Measurements from ENCODE around the gene PRR19. TPM values are rescaled to one million over a fixed set of nuclear protein-coding genes. Genes with fewer than 3 reads are reported as not detected.

Gene PRR19
- total RNA-seq, 3 donors from 2014 or later: 0.58 to 1.5 (median 1.3) TPM

- no peaks in the 10 kb centered on the region for H3K27me3 Mint-ChIP-seq (ENCODE audit: low read depth)
- no peaks in the 10 kb centered on the region for H3K9me3 Mint-ChIP-seq
- peaks cover 6% of the 10 kb centered on the region for H3K4me1 Mint-ChIP-seq (ENCODE audit: low read depth)
- no peak overlapping the region for H3K4me3 Mint-ChIP-seq
- no peak for DNase-seq
- H3K36me3 Mint-ChIP-seq (ENCODE audit: insufficient read depth): peaks cover 4% of the 10 kb centered on the region
- ATAC-seq: no peak
Measured at GRCh38 chr19:42292963-42293362, 9.0 kb upstream of the PRR19 start.

DNA sequence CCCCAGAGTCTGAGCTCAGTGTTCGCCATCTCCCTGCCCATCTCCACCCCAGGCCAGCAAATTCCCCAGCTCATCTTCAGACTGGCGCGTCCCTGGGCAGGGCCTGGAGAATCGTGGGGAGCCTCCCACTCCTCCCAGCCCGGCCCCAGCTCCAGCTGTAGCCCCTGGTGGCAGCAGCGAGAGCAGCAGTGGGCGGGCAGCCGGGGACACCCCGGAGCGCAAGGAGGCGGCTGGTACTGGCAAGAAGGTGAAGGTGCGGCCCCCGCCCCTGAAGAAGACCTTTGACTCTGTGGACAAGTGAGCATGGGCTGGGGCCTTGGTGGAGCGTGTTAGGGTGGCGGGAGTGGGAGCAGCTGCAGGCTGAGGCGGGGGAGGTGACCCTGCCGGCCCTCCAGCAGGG is 8.4 kb upstream of the PRR19 start:
- Mint-ChIP-seq H3K4me3 (no peak overlapping the region), H3K9me3 (no peaks in the 10 kb centered on the region), H3K4me1 (ENCODE audit: low read depth) (peaks cover 6% of the 10 kb centered on the region), H3K27me3 (ENCODE audit: low read depth) (no peaks in the 10 kb centered on the region), H3K36me3 (ENCODE audit: insufficient read depth) (peaks cover 1% of the 10 kb centered on the region)
- DNase-seq: no peak
- no peak for ATAC-seq

DNA sequence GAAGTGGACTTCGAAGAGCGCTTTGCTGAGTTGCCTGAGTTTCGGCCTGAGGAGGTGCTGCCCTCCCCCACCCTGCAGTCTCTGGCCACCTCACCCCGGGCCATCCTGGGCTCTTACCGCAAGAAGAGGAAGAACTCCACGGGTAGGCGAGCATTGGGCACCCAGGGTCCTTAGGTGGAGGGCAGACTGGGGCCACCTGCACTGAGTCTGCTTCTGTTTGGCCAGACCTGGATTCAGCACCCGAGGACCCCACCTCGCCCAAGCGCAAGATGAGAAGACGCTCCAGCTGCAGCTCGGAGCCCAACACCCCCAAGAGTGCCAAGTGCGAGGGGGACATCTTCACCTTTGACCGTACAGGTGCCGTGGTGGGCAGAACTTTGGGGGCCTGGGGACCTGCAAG is 8.0 kb upstream of the PRR19 start:
- no peaks in the 10 kb centered on the region for H3K9me3 Mint-ChIP-seq
- no peak for ATAC-seq
- DNase-seq: no peak
- no peak overlapping the region for H3K4me3 Mint-ChIP-seq
- peaks cover 1% of the 10 kb centered on the region for H3K36me3 Mint-ChIP-seq (ENCODE audit: insufficient read depth)
- H3K4me1 Mint-ChIP-seq (ENCODE audit: low read depth): peaks cover 6% of the 10 kb centered on the region
- H3K27me3 Mint-ChIP-seq (ENCODE audit: low read depth): no peaks in the 10 kb centered on the region

- Mint-ChIP-seq H3K4me1 (ENCODE audit: low read depth) (peaks cover 6% of the 10 kb centered on the region), H3K4me3 (no peak overlapping the region), H3K36me3 (ENCODE audit: insufficient read depth) (peaks cover 1% of the 10 kb centered on the region), H3K9me3 (no peaks in the 10 kb centered on the region), H3K27me3 (ENCODE audit: low read depth) (no peaks in the 10 kb centered on the region)
- no peak for DNase-seq
- ATAC-seq: no peak
Measured at GRCh38 chr19:42294471-42295137, 7.3 kb upstream of the PRR19 start.

GRCh38 chr19:42295342-42295741 is 6.6 kb upstream of the PRR19 start:
- H3K27me3 Mint-ChIP-seq (ENCODE audit: low read depth): no peaks in the 10 kb centered on the region
- H3K9me3 Mint-ChIP-seq: no peaks in the 10 kb centered on the region
- peaks cover 1% of the 10 kb centered on the region for H3K36me3 Mint-ChIP-seq (ENCODE audit: insufficient read depth)
- DNase-seq (no peak), ATAC-seq (no peak)
- H3K4me1 Mint-ChIP-seq (ENCODE audit: low read depth): peaks cover 6% of the 10 kb centered on the region
- H3K4me3 Mint-ChIP-seq: no peak overlapping the region

DNA sequence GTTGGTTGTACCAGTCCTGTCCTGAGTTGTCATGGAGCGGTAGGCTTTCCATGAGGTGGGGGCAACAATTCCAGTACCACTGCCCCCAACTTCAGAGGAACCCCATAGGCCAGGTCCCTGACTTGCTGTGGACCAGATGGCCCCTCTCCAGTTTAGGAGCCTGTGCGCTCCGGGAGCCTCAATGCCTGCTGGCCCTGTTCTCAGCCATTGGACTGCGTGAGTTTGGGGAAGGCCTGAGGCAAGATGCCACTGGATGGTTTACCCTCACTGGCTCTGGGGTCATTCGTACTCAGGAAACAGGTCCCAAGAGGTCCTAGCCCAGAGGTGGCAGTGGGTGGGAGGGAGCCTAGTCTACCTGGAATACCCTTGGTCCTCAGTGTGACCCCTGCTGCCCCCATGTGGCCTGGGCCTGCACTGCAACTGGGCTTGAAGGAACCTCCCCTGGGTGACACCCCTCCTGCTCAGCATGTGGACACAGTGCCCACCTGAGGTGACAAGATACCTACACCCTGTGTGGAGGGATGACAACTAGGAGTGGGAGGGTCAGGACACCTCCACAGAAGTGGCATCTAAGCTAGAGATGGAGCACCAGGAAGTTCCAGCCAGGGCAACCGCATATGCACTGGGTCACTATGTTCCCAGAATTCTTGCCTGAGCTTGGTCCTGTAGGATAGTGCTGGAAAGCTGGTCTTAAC is 6.0 kb upstream of the PRR19 start:
- peaks cover 6% of the 10 kb centered on the region for H3K4me1 Mint-ChIP-seq (ENCODE audit: low read depth)
- H3K27me3 Mint-ChIP-seq (ENCODE audit: low read depth): no peaks in the 10 kb centered on the region
- H3K9me3 Mint-ChIP-seq: no peaks in the 10 kb centered on the region
- no peak overlapping the region for H3K4me3 Mint-ChIP-seq
- DNase-seq (peak; percentile 92), ATAC-seq (peak; percentile 89 to 90)
- H3K36me3 Mint-ChIP-seq (ENCODE audit: insufficient read depth): peaks cover 1% of the 10 kb centered on the region

GRCh38 chr19:42297039-42297438 is 4.9 kb upstream of the PRR19 start:
- ATAC-seq: no peak
- Mint-ChIP-seq H3K9me3 (no peaks in the 10 kb centered on the region), H3K27me3 (ENCODE audit: low read depth) (no peaks in the 10 kb centered on the region), H3K4me3 (no peak overlapping the region), H3K36me3 (ENCODE audit: insufficient read depth) (peaks cover 1% of the 10 kb centered on the region), H3K4me1 (ENCODE audit: low read depth) (peaks cover 12% of the 10 kb centered on the region)
- DNase-seq: no peak

DNA sequence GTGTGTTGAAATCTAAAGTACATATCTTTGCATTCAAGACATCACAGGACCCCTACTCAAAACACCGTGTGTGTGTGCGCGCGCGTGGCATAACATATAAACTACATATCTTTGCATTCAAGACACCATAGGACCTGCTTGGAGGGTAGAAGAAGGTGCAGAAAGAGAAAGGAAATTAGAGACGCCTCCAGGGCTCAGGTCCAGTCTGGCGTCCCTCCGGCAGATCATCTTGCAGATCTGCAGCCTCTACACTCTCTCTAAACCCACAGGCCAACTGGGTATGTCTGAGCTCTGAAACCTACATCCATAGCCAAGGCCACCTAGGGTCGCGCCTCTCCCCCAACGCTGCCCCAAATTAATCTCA is 1.2 kb downstream of the PRR19 start:
- no peaks in the 10 kb centered on the region for H3K27me3 Mint-ChIP-seq (ENCODE audit: low read depth)
- no peak for ATAC-seq
- H3K36me3 Mint-ChIP-seq (ENCODE audit: insufficient read depth): no peaks in the 10 kb centered on the region
- H3K4me3 Mint-ChIP-seq: peak overlapping the region; percentile 85
- H3K4me1 Mint-ChIP-seq (ENCODE audit: low read depth): peaks cover 24% of the 10 kb centered on the region
- H3K9me3 Mint-ChIP-seq: no peaks in the 10 kb centered on the region
- DNase-seq: no peak

GRCh38 chr19:42303876-42304275 is 1.9 kb downstream of the PRR19 start:
- Mint-ChIP-seq H3K4me3 (peak overlapping the region; percentile 37), H3K27me3 (ENCODE audit: low read depth) (no peaks in the 10 kb centered on the region), H3K4me1 (ENCODE audit: low read depth) (peaks cover 24% of the 10 kb centered on the region), H3K36me3 (ENCODE audit: insufficient read depth) (no peaks in the 10 kb centered on the region), H3K9me3 (no peaks in the 10 kb centered on the region)
- ATAC-seq (no peak), DNase-seq (no peak)

DNA sequence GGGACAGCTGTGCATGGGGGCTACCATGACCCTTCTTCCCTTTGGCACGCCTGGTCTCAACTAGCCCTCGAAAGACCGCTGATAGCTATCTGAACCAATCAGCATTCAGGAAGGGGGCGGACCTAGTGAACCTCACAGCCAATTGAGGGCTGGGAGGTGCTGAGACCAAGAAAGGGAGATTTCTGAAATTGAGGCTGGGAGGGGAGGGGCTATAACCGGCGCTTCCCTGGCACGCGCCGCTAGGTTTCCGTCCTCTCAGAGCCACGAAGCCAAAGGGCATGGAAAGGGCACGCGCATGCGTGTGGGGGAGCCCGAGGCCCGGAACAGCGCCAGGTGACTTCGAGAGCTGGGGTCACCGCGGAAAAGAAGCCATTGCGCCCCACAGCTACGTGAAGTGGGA is 4.7 kb downstream of the PRR19 start:
- H3K4me1 Mint-ChIP-seq (ENCODE audit: low read depth): peaks cover 17% of the 10 kb centered on the region
- peaks cover 7% of the 10 kb centered on the region for H3K27me3 Mint-ChIP-seq (ENCODE audit: low read depth)
- no peak overlapping the region for H3K4me3 Mint-ChIP-seq
- DNase-seq (no peak), ATAC-seq (no peak)
- no peaks in the 10 kb centered on the region for H3K9me3 Mint-ChIP-seq
- no peaks in the 10 kb centered on the region for H3K36me3 Mint-ChIP-seq (ENCODE audit: insufficient read depth)

DNA sequence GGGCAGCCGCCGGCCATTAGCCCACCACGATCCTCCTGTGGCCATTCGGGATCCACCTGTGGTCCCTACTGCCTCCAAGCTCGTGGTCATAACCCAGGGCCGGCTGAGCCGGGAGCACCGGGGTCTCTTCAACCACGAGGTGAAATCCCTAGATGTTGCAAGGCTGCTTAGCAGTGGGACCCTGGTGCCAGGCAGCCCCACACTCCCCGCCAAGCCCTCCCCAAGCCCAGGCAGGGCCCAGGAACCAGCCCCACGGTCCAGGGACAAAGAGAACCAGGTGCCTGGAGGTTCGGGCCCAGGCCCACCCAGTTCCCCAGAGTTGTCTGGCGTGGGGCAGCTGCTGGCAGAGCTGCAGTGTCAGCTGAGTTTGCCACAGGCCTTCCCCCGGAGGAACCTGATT is 7.8 kb downstream of the PRR19 start:
- DNase-seq: no peak
- Mint-ChIP-seq H3K27me3 (ENCODE audit: low read depth) (peaks cover 34% of the 10 kb centered on the region), H3K9me3 (no peaks in the 10 kb centered on the region), H3K4me1 (ENCODE audit: low read depth) (peaks cover 13% of the 10 kb centered on the region), H3K36me3 (ENCODE audit: insufficient read depth) (no peaks in the 10 kb centered on the region), H3K4me3 (no peak overlapping the region)
- ATAC-seq: no peak

- DNase-seq: no peak
- no peak overlapping the region for H3K4me3 Mint-ChIP-seq
- ATAC-seq: no peak
- H3K36me3 Mint-ChIP-seq (ENCODE audit: insufficient read depth): no peaks in the 10 kb centered on the region
- H3K4me1 Mint-ChIP-seq (ENCODE audit: low read depth): peaks cover 13% of the 10 kb centered on the region
- H3K9me3 Mint-ChIP-seq: no peaks in the 10 kb centered on the region
- H3K27me3 Mint-ChIP-seq (ENCODE audit: low read depth): peaks cover 42% of the 10 kb centered on the region
Measured at GRCh38 chr19:42311657-42312056, 9.7 kb downstream of the PRR19 start.

- Mint-ChIP-seq H3K27me3 (ENCODE audit: low read depth) (peaks cover 42% of the 10 kb centered on the region), H3K4me1 (ENCODE audit: low read depth) (peaks cover 16% of the 10 kb centered on the region), H3K4me3 (peak overlapping the region; percentile 60), H3K9me3 (no peaks in the 10 kb centered on the region), H3K36me3 (ENCODE audit: insufficient read depth) (no peaks in the 10 kb centered on the region)
- DNase-seq (no peak), ATAC-seq (no peak)
Measured at GRCh38 chr19:42312370-42312769, 10.4 kb downstream of the PRR19 start.

GRCh38 chr19:42313096-42313839 is 11.3 kb downstream of the PRR19 start, which contains the start of gene TMEM145:
TSS of gene TMEM145 (plus strand) at chr19:42313309. CDS start at chr19:42313377, 68 bp downstream.
- Mint-ChIP-seq H3K4me3 (peak within 1 kb of the TSS; percentile 60), H3K27me3 (ENCODE audit: low read depth) (peaks cover 42% of the 10 kb centered on the region), H3K4me1 (ENCODE audit: low read depth) (peaks cover 16% of the 10 kb centered on the region), H3K9me3 (no peaks in the 10 kb centered on the region), H3K36me3 (ENCODE audit: insufficient read depth) (no peaks in the 10 kb centered on the region)
- DNase-seq: no peak
- ATAC-seq: peak; percentile 74 to 78
